Measurements from ENCODE around the gene ZIM2. TPM values are rescaled to one million over a fixed set of nuclear protein-coding genes. Genes with fewer than 3 reads are reported as not detected.

Gene ZIM2
- total RNA-seq, 1 donor from 2014 or later: not detected

- Mint-ChIP-seq H3K27me3 (ENCODE audit: unreplicated experiment) (peaks cover 14% of the 10 kb centered on the region), H3K27ac (ENCODE audit: unreplicated experiment) (peak overlapping the region; percentile 99), H3K9me3 (ENCODE audit: unreplicated experiment) (peaks cover 27% of the 10 kb centered on the region), H3K36me3 (ENCODE audit: unreplicated experiment) (peaks cover 18% of the 10 kb centered on the region), H3K4me1 (ENCODE audit: low read depth, unreplicated experiment) (peaks cover 2% of the 10 kb centered on the region), H3K4me3 (ENCODE audit: unreplicated experiment) (peak overlapping the region; percentile 92)
- no peak for DNase-seq
- no peak for TF ChIP-seq CTCF (IDR thresholded peaks at IDR 0.05; ENCODE audit: partially characterized antibody, unreplicated experiment)
Observed at GRCh38 chr19:56837004-56837403, 3.5 kb downstream of the ZIM2 start.

- H3K9me3 Mint-ChIP-seq (ENCODE audit: unreplicated experiment): peaks cover 27% of the 10 kb centered on the region
- H3K27me3 Mint-ChIP-seq (ENCODE audit: unreplicated experiment): peaks cover 14% of the 10 kb centered on the region
- TF ChIP-seq CTCF (IDR thresholded peaks at IDR 0.05; ENCODE audit: partially characterized antibody, unreplicated experiment): no peak
- peaks cover 2% of the 10 kb centered on the region for H3K4me1 Mint-ChIP-seq (ENCODE audit: low read depth, unreplicated experiment)
- no peak for DNase-seq
- H3K36me3 Mint-ChIP-seq (ENCODE audit: unreplicated experiment): peaks cover 18% of the 10 kb centered on the region
- no peak overlapping the region for H3K27ac Mint-ChIP-seq (ENCODE audit: unreplicated experiment)
- H3K4me3 Mint-ChIP-seq (ENCODE audit: unreplicated experiment): no peak overlapping the region
Observed at GRCh38 chr19:56836059-56836458, 4.5 kb downstream of the ZIM2 start.

GRCh38 chr19:56835401-56835800 lies 5.1 kb downstream of the ZIM2 start:
- H3K27me3 Mint-ChIP-seq (ENCODE audit: unreplicated experiment): peaks cover 11% of the 10 kb centered on the region
- TF ChIP-seq CTCF (IDR thresholded peaks at IDR 0.05; ENCODE audit: partially characterized antibody, unreplicated experiment): no peak
- no peak overlapping the region for H3K27ac Mint-ChIP-seq (ENCODE audit: unreplicated experiment)
- DNase-seq: no peak
- H3K36me3 Mint-ChIP-seq (ENCODE audit: unreplicated experiment): peaks cover 18% of the 10 kb centered on the region
- no peak overlapping the region for H3K4me3 Mint-ChIP-seq (ENCODE audit: unreplicated experiment)
- peaks cover 27% of the 10 kb centered on the region for H3K9me3 Mint-ChIP-seq (ENCODE audit: unreplicated experiment)
- H3K4me1 Mint-ChIP-seq (ENCODE audit: low read depth, unreplicated experiment): peaks cover 2% of the 10 kb centered on the region

GRCh38 chr19:56834564-56835375 lies 5.8 kb downstream of the ZIM2 start:
- H3K4me3 Mint-ChIP-seq (ENCODE audit: unreplicated experiment): no peak overlapping the region
- no peak overlapping the region for H3K27ac Mint-ChIP-seq (ENCODE audit: unreplicated experiment)
- TF ChIP-seq CTCF (IDR thresholded peaks at IDR 0.05; ENCODE audit: partially characterized antibody, unreplicated experiment): no peak
- peaks cover 2% of the 10 kb centered on the region for H3K4me1 Mint-ChIP-seq (ENCODE audit: low read depth, unreplicated experiment)
- H3K9me3 Mint-ChIP-seq (ENCODE audit: unreplicated experiment): peaks cover 27% of the 10 kb centered on the region
- H3K27me3 Mint-ChIP-seq (ENCODE audit: unreplicated experiment): peaks cover 11% of the 10 kb centered on the region
- DNase-seq: no peak
- H3K36me3 Mint-ChIP-seq (ENCODE audit: unreplicated experiment): peaks cover 18% of the 10 kb centered on the region

- TF ChIP-seq CTCF (IDR thresholded peaks at IDR 0.05; ENCODE audit: partially characterized antibody, unreplicated experiment): no peak
- no peak for DNase-seq
- H3K27ac Mint-ChIP-seq (ENCODE audit: unreplicated experiment): peak overlapping the region; percentile 40
- H3K27me3 Mint-ChIP-seq (ENCODE audit: unreplicated experiment): peaks cover 7% of the 10 kb centered on the region
- peaks cover 16% of the 10 kb centered on the region for H3K9me3 Mint-ChIP-seq (ENCODE audit: unreplicated experiment)
- H3K4me1 Mint-ChIP-seq (ENCODE audit: low read depth, unreplicated experiment): peaks cover 2% of the 10 kb centered on the region
- H3K36me3 Mint-ChIP-seq (ENCODE audit: unreplicated experiment): peaks cover 23% of the 10 kb centered on the region
- H3K4me3 Mint-ChIP-seq (ENCODE audit: unreplicated experiment): no peak overlapping the region
Observed at GRCh38 chr19:56832352-56832928, 8.1 kb downstream of the ZIM2 start.

Measured in glutamatergic neuron (in vitro differentiated cells).